A549 (cell line): Measurements from ENCODE around the gene GRIK1. TPM values are rescaled to one million over a fixed set of nuclear protein-coding genes. Genes with fewer than 3 reads are reported as not detected.

Source experiments
- ATAC-seq, 2 experiments: fragments of 200-7000 bp in 1 of 2; fragments of >200 bp in 1 of 2; cut with Nextera tagmentation in 1 of 2; cut with Tn5 transposase in 1 of 2; 3 replicates each; pipeline versions ENCODE4 v1.8.0 to v1.9.1; 2018 to 2020; ENCODE audit warnings: mild to moderate bottlenecking in 1 of 2, moderate library complexity in 1 of 2
- CTCF ChIA-PET: fragments of 300-600 bp; sonication (Branson Sonifier 250); formaldehyde crosslinking; extraction: SDS; loops from one replicate; lab custom pipeline; 2021; ENCODE audit warnings: antibody characterized with exemption, inconsistent platforms; lab: Yijun Ruan, JAX
- POLR2A ChIA-PET: fragments of 350-600 bp; formaldehyde crosslinking; extraction: SDS; loops from one replicate; lab custom pipeline; 2021; ENCODE audit warnings: antibody characterized with exemption, inconsistent platforms; lab: Yijun Ruan, JAX
- DNase-seq, 2 experiments: peaks; one replicate each; pipeline versions ENCODE4 v3.0.0 to v3.0.0-alpha.2; 2011 to 2016; ENCODE audit warnings: low read depth in 1 of 2, low spot score in 1 of 2
- FAIRE-seq: peaks from 2 replicates; lab custom pipeline; 2011; peaks lifted over from hg19 to GRCh38; lab: Jason Lieb, UNC
- H3K27ac ChIP-seq, 2 experiments: fragments of >200 bp; sonication (Bioruptor Twin); formaldehyde crosslinking; 3 replicates each; pipeline ENCODE4 v1.5.1; 2016 to 2017
- H3K4me1 ChIP-seq: fragments of >200 bp; sonication (Bioruptor Twin); formaldehyde crosslinking; 3 replicates; pipeline ENCODE4 v1.6.1; 2016
- H3K4me2 ChIP-seq: fragments of >200 bp; sonication (Bioruptor Twin); formaldehyde crosslinking; 3 replicates; pipeline ENCODE4 v1.6.1; 2016
- H3K4me3 ChIP-seq: fragments of >200 bp; sonication (Bioruptor Twin); formaldehyde crosslinking; 3 replicates; pipeline ENCODE4 v1.5.1; 2016
- H3K9me3 ChIP-seq: fragments of >200 bp; sonication (Bioruptor Twin); formaldehyde crosslinking; 3 replicates; pipeline ENCODE4 v1.6.1; 2016
- BHLHE40 ChIP-seq: IDR thresholded peaks from 2 replicates; pipeline ENCODE4 v1.6.1; 2012; ENCODE audit warnings: low read depth, low read length, inconsistent platforms
- CHD2 ChIP-seq: fragments of 150-350 bp; IDR thresholded peaks from 2 replicates; pipeline ENCODE4 v1.6.1; 2014; ENCODE audit warnings: low read length; ENCODE audit not compliant: partially characterized antibody
- E2F6 ChIP-seq: IDR thresholded peaks from 2 replicates; pipeline ENCODE4 v1.6.1; 2012; ENCODE audit warnings: low read depth, borderline replicate concordance
- EHF ChIP-seq: fragments of 250-450 bp; sonication (Bioruptor Pico); IDR thresholded peaks from 2 replicates; pipeline ENCODE4 v1.5.0; 2020; ENCODE audit warnings: mild to moderate bottlenecking
- ELK1 ChIP-seq: fragments of 150-350 bp; IDR thresholded peaks from 2 replicates; pipeline ENCODE4 v1.6.1; 2014; ENCODE audit warnings: low read depth, mild to moderate bottlenecking, low read length
- GATA3 ChIP-seq: IDR thresholded peaks from 2 replicates; pipeline ENCODE4 v1.6.1; 2012; ENCODE audit warnings: borderline replicate concordance
- HDAC2 ChIP-seq: fragments of 200-600 bp; sonication (generic); IDR thresholded peaks from 2 replicates; pipeline ENCODE4 v1.6.1; 2016
- HES2 ChIP-seq: fragments of >200 bp; sonication (Bioruptor Twin); formaldehyde crosslinking; IDR thresholded peaks from 2 replicates; pipeline ENCODE4 v1.6.1; 2016
- HOXA7 ChIP-seq: fragments of 250-450 bp; sonication (Bioruptor Pico); IDR thresholded peaks from 2 replicates; pipeline ENCODE4 v1.5.0; 2020; ENCODE audit warnings: mild to moderate bottlenecking, moderate library complexity
- HOXB13 ChIP-seq: fragments of 250-450 bp; sonication (Bioruptor Pico); IDR thresholded peaks from 2 replicates; pipeline ENCODE4 v1.5.0; 2020; ENCODE audit warnings: low read depth, mild to moderate bottlenecking, moderate library complexity
- HOXB5 ChIP-seq: fragments of 250-450 bp; sonication (Bioruptor Pico); IDR thresholded peaks from 2 replicates; pipeline ENCODE4 v1.5.0; 2020; ENCODE audit warnings: mild to moderate bottlenecking, moderate library complexity
- MAX ChIP-seq: IDR thresholded peaks from 2 replicates; pipeline ENCODE4 v1.6.1; 2012
- MAZ ChIP-seq: fragments of 150-350 bp; IDR thresholded peaks from 2 replicates; pipeline ENCODE4 v1.6.1; 2014; ENCODE audit warnings: antibody characterized with exemption, low read depth, low read length, borderline replicate concordance
- NPAS2 ChIP-seq: fragments of 250-450 bp; sonication (Bioruptor Pico); IDR thresholded peaks from 2 replicates; pipeline ENCODE4 v1.8.0; 2022; ENCODE audit warnings: mild to moderate bottlenecking, moderate library complexity, borderline replicate concordance
- POLR2AphosphoS2 ChIP-seq: conservative IDR thresholded peaks from 2 replicates; pipeline ENCODE4 v1.6.1; 2012; ENCODE audit warnings: low read length, improper control_type of control experiment, inconsistent platforms
- RARB ChIP-seq: fragments of 250-450 bp; sonication (Bioruptor Pico); IDR thresholded peaks from 2 replicates; pipeline ENCODE4 v1.8.0; 2021; ENCODE audit warnings: mild to moderate bottlenecking, moderate library complexity
- REST ChIP-seq: fragments of 200-600 bp; sonication (generic); IDR thresholded peaks from 2 replicates; pipeline ENCODE4 v1.6.1; 2016; ENCODE audit warnings: antibody characterized with exemption, mild to moderate bottlenecking, moderate library complexity
- SREBF2 ChIP-seq: fragments of 450-650 bp; IDR thresholded peaks from 2 replicates; pipeline ENCODE4 v1.6.1; 2014; ENCODE audit warnings: mild to moderate bottlenecking, moderate library complexity
- TFCP2L1 ChIP-seq: fragments of 250-450 bp; sonication (Bioruptor Pico); IDR thresholded peaks from 2 replicates; pipeline ENCODE4 v1.5.0; 2021; ENCODE audit warnings: mild to moderate bottlenecking
- TP53 ChIP-seq: fragments of 250-450 bp; sonication (Bioruptor Pico); IDR thresholded peaks from 2 replicates; pipeline ENCODE4 v1.5.0; 2021; ENCODE audit warnings: mild to moderate bottlenecking, moderate library complexity
- ZFP36 ChIP-seq: fragments of 450-650 bp; IDR thresholded peaks from 2 replicates; pipeline ENCODE4 v1.6.1; 2014; ENCODE audit warnings: borderline replicate concordance; ENCODE audit not compliant: partially characterized antibody
- WGBS: methylation state at CpG from one replicate; pipeline ENCODE4 v1.1.6; 2017; ENCODE audit errors: missing lambda C conversion rate; 5-methylcytosine and 5-hydroxymethylcytosine counted together
- polyA plus RNA-seq, 4 experiments: library from polyadenylated mRNA; depleted of rRNA in 3 of 4; stranded (reverse); fragments of >200 nt; fragmentation: RNase III in 1 of 4; extraction: RNeasy Plus Mini Kit Qiagen cat#74134 plus additional on column Dnase treatment in 1 of 4; gene quantifications; 2 replicates in 3 of 4; 3 replicates in 1 of 4; pipeline ENCODE4 v1.2.3, GENCODE V29; 2011 to 2017

The GRIK1 gene
- polyA plus RNA-seq, 2 of the 4 experiments (the other 2 are of a cell fraction): not detected

- DNase-seq: no peak
- Histone ChIP-seq H3K4me2 (no peak overlapping the region), H3K4me1 (no peaks in the 10 kb centered on the region), H3K9me3 (no peaks in the 10 kb centered on the region), H3K4me3 (no peak overlapping the region), H3K27ac (no peak overlapping the region)
- no peak for ATAC-seq
- POLR2A ChIA-PET: no interaction called here
- TF ChIP-seq POLR2AphosphoS2: no peak
- TF ChIP-seq HES2: no peak
- no peak for TF ChIP-seq EHF (CRISPR knock-in tag)
- no peak for TF ChIP-seq ZFP36
- TF ChIP-seq NPAS2 (CRISPR knock-in tag): no peak
- no peak for TF ChIP-seq HOXB5 (CRISPR knock-in tag)
- CTCF ChIA-PET: no interaction called here
- no peak for FAIRE-seq
- 17% methylated on average over 5 of the region's 5 CpGs for WGBS
These were observed 202.6 kb downstream of the GRIK1 start for GRCh38 chr21:29737186-29737585.

- no peak for TF ChIP-seq REST
- TF ChIP-seq CHD2: no peak
- no peak for TF ChIP-seq ELK1
- TF ChIP-seq ZFP36: no peak
- TF ChIP-seq GATA3: no peak
- TF ChIP-seq HDAC2: no peak
- TF ChIP-seq BHLHE40: no peak
- no peak for TF ChIP-seq MAZ
- no peak for TF ChIP-seq HOXA7
- no peak for TF ChIP-seq MAX
- no peak for TF ChIP-seq TP53
- no peak for TF ChIP-seq SREBF2
- no peak for TF ChIP-seq RARB (CRISPR knock-in tag)
- no peak for TF ChIP-seq E2F6
- TF ChIP-seq HOXB13 (CRISPR knock-in tag): no peak
- no peak for TF ChIP-seq TFCP2L1 (CRISPR knock-in tag)
- Histone ChIP-seq H3K4me3 (no peak overlapping the region), H3K4me2 (no peak overlapping the region), H3K9me3 (no peaks in the 10 kb centered on the region), H3K4me1 (no peaks in the 10 kb centered on the region), H3K27ac (no peak overlapping the region)
- 5% methylated on average over 1 of the region's 1 CpG for WGBS
- CTCF ChIA-PET: no interaction called here
- FAIRE-seq: no peak
- no peak for DNase-seq
- POLR2A ChIA-PET: no interaction called here
- ATAC-seq: no peak
These were observed 209.5 kb downstream of the GRIK1 start for GRCh38 chr21:29730281-29730680.
